NCI-H1092 treated with DMSO at 0.1 percent for 48 hours (cell line): ENCODE results near the gene B4GALT5.
"Not testable (repeated sequence)": the region's sequence is repeated elsewhere in the genome, so short reads cannot be mapped to it uniquely, and the experiment has no call there.

Experiments used
- DNase-seq: peaks from one replicate; lab custom pipeline; 2025; lab: John Stamatoyannopoulos, UW

B4GALT5 gene

DNA sequence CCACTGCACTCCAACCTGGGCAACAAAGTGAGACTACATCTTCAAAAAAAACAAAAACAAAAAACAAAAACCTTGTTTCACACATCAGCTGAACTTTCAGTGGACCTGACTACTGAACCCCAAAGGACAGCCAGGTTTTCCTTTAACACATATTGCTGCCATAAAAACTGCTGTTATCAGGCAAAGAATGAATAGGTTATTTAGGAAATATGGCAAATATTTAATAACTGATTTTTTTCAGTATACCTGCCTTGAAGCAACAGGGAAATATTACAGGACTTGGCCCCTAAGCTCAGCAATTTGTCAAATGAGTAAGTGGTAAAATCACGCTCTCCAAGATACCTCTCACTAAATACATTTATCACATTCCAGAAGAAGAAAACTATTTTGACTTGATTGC lies 34.0 kb downstream of the B4GALT5 start:
- no peak for DNase-seq

- no peak for DNase-seq
These were observed 35.6 kb downstream of the B4GALT5 start for GRCh38 chr20:49677777-49678758.

GRCh38 chr20:49676581-49677291 lies 36.9 kb downstream of the B4GALT5 start:
- no peak for DNase-seq

DNA sequence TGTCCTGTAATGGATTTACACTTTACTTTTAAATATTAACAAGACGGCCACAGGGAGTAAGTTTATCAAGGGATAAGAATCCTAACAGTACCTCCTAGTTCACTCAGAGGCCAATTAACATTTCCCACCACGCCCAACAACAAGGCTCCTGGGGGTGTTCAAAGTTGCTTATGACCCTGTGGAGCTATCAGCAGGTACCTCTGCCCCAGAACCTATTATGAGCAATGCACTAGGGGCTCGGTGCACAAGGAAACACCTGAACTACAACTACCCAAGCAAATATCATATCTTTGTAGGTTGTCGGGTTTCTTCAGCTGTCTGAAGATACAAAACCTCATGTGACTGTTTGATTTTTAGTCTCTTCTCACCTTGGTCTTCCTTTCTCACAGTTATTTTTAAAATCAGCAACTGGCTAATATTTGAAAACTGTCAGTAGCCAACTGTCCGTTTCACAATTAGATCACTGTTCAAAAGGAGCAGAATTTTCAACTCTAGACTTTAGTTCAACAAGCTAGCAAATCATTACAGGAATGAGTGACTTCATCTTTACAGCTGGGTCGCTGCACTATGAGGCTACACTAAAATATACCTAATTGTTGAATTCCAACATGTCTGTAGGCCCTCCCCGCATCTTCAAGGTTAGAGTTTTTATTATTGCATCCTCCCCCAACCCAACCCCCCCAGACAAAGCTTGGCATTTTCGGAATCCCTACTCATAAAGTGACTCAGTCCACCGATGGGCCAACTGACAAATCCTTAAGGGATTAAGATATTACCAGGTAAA lies 38.1 kb downstream of the B4GALT5 start:
- no peak for DNase-seq

DNA sequence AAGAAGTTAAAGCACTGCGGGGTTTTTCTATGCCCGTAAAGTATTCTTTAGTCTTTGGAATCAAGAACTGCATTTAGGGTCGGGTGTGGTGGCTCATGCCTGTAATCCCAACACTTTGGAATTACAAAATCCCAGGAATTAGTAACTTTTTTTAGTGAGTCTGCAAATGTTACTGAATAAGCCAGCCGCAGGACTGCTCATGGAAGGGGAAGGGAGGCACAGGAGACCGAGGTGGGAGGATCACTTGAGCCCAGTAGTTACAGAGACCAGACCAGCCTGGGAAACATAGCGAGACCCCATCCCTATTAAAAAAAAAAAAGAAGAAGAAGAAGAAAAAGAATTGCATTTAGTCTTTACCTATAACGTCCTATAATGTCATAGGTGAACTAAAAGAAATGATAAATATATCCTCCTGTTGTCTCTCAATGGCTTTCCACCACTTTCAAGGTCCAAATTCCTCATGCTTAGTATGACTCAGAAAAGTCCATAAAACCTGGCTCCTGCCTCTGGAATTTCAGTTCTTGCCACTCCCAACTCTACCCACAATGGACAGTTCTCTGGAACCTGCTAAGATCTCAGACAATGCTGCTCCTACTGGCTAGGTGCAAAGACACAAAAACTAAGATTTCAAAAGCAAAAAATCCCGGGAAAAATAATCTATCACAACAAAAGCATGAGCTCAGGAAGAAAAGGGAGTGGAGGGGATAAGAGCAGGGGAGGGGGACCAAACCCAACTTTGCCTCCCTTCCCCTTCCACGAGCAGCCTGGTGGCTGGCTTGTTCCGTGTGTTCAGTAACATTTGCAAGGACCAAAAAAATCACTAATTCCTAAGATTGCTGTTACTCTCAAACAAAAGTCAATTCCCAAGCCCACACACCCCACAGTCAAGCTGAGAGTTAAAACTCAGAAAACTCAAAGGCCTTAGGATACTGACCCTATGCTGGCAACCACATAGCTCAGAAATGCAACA lies 39.0 kb downstream of the B4GALT5 start:
- DNase-seq, result no peak

DNA sequence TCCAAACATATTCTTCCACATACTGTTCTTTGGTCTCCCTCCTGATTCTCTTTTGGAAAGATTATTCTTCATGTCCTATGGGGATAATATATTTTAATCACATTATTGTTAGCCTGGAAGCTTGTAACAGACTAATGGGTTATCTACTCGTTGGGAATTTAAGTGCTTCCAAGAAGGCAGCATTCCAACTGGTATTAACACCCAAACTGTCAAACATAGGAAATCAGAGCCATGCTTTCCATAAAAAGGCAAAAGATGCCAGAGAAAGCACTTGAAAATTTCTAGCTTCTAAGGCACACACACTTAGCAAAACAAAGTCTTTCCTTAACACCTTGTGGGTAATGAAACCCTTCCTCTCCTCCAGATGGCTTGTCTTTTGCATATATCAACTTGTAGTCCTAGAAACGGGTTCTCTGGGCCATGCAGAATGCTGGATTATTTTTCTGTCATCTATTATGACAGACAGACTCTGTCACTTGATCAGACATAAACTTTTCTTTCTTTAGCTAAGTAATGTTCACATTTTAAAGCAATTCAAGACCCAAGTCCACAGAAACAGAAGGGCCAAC lies 41.5 kb downstream of the B4GALT5 start:
- no peak for DNase-seq

GRCh38 chr20:49671433-49671832 lies 42.2 kb downstream of the B4GALT5 start:
- DNase-seq, result no peak

- no peak for DNase-seq
These were observed 44.0 kb downstream of the B4GALT5 start for GRCh38 chr20:49669601-49670189.

- DNase-seq, result not testable (repeated sequence)
These were observed 44.8 kb downstream of the B4GALT5 start for GRCh38 chr20:49668878-49669195.

DNA sequence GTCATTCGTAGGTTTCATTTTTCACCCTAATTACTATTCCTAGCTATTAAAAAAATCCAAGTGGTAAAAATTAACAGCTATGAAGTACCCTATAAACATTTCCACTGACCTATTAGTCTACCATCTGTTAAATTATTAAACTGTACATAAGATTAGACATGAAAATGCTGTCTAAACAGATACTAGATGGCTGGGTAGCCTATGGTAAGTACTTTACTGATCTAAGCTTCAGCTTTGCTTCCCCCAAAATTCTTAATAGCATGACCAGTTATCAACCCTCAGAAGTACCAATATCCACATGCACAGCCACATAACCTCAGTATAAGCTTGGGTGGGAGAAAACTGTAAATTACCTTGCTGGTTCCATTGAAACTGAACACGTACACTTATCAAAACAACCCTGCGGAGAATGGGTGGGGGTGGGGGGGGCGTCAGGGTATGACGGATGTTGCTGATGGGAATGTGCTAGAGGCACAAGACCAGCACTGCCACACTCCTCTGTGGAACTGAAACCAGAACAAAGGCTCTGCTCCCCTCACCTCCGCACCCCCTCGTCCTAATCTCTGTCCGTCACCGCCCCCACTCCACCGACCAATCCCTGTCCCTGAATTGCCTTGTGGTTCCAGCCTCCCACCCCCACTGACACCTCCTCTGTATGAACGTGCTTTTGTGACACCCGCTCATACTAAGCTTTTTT lies 45.3 kb downstream of the B4GALT5 start:
- no peak for DNase-seq

DNA sequence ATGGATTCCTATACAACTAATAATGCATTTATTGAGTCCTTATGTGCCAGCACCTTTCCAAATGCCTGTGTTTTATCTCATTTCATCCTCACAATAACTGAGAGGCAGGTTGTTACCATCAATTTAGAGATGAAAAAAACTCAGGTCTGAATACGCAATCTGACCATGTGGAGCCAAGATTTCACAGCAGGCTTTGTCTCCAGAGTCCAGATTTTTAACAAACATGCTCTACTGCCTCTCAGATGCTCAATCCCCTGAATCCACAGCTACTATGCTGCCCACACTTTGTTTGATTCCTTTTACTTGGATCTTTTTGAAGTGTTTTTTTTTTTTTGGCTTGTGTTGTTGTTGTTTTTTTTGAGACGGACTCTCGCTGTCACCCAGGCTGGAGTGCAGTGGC lies 46.8 kb downstream of the B4GALT5 start:
- DNase-seq, result no peak

DNA sequence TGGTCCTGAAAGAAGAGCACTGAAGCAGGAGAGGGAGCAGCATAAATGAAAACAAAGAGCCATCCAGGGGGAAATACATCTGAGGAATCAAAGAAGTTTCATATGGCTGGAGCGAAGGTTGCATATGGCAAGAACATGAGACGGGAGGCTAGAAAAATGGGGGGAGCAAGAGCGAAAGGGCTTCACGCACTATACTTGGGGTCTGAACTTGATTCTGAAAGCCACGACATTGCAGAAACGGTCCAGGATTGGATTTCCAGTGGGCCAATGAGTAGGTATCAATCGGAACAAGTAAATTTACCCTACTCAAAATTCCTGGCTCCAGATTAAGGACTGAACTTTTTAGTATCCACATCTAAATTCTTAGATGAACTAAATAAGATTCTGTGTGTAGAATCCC lies 47.9 kb downstream of the B4GALT5 start:
- no peak for DNase-seq

DNA sequence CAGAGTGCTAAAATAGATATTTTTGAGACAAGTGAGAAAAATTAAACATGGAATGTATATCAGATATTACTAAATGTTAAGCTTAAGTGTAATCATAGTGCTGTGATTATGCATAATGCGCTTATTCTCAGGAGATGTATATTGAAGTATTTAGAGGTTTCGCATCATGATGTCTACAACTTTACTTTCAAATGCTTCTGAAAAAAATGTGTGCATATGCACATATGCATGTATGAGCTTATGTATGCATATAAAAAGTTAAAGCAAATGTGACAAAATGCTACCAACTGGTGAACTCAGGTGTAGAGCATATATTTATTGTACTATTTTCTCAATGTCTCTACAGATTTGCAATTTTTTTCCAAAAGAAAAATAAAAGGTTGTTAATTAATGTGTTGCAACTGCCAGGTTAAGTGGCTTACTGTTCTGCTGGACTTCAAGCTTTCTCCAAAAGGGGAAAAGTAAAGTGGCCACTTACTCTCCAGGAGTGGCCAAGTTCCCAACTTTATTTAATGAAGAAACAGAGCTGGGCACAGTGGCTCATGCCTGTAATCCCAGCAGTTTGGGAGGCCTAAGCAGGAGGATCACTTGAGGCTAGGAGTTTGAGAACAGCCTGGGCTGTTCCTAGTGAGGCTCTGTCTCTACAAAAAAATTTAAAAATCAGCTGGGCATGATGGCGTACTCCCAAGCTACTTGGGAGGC lies 48.9 kb downstream of the B4GALT5 start:
- DNase-seq, result no peak

DNA sequence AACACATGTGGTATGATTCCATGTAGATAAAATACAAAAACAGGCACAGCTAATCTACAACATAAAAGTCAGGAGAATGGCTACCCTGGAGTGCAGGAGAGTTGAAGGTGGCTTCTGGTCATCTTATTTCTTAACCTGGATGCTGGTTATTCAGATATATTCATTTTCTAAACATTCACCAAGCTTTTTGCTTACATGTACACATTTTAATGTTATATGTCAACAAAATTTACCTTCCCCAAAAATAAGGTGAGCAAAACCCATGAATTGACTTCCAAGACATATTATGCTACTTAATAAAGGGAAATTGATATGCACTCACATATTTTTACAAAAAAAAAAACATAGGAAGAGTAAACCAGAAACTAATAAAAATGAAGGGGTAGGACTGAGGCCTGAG lies 50.6 kb downstream of the B4GALT5 start:
- no peak for DNase-seq

DNA sequence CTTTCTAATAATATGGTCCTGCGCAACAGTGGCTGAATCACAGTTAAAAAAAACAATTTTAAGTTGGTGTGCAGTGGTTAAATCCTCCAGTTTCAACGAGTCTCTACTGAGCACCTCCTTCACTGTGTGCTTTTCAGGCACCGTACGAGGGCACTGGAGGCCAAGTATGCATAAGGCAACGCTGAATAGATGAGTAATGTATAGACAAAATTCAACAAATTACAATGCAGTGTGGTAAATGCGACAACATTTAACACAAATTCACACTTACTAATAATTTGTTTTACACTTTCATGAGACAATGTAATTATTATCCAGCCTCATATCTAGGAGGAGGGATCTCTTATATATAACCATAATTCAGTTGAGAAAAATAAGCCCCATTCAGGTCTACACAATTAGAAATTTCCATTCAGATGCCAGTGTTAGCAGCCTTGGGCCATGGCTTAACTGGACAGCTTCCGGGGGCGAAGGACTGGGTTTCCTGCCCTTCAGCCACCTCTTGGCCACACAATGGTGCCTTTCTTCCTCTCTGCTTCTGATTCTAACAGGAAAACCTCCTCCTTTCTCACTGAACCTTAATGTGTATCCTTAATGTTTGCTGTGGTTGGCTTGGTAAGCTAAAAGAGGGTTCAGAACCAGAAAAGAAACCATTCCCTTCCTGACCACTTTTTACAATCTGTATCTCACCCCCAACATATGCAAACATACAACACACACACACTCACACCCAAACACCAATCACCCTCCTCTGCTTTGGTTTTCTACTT lies 51.9 kb downstream of the B4GALT5 start:
- no peak for DNase-seq

DNA sequence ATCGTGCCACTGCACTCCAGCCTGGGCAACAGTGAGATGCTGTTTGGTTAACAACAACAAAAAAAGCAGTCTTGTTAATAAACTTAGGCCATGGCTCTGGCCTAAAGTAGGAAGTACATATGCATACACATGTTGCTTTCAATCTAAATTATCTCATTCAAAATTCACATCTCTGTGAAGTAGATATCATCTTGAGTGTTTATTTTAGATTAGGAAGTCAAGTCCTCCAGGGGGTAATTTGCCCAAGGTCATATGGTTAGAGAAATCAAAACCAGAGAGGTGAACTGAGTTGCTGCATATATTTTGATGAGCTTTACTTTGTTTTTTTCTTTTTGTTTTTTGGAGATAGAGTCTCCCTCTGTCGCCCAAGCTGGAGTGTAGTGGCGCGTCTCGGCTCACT lies 52.8 kb downstream of the B4GALT5 start:
- no peak for DNase-seq

DNA sequence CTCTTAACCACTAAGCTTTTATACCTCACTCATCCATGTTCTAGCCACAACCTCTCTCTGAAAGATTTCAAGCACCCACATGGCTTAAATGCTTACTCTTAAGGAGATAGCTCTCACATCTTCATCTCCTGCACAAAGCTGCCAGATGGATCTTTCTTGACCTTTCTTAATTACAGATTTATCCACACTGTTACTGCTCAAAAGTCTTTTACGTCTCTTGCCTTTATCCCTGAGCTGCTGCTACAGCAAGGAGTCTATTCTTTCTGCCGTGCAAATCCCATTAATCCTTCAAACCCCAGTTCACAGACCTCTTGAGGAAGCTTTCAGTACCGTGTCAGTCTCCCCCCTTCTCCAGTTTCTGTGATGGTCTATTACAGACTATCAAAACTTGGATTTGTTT lies 54.6 kb downstream of the B4GALT5 start:
- DNase-seq, result no peak

GRCh38 chr20:49658508-49658907 lies 55.2 kb downstream of the B4GALT5 start:
- no peak for DNase-seq
